HG03135 (cell line): ENCODE data around the gene TRIOBP.

ENCODE experiments used
- ATAC-seq: cut with Tn5 transposase; IDR thresholded peaks from one replicate; pipeline ENCODE4 v1.9.1; 2021; ENCODE audit warnings: mild to moderate bottlenecking, moderate library complexity; ENCODE audit not compliant: unreplicated experiment

Gene TRIOBP

DNA sequence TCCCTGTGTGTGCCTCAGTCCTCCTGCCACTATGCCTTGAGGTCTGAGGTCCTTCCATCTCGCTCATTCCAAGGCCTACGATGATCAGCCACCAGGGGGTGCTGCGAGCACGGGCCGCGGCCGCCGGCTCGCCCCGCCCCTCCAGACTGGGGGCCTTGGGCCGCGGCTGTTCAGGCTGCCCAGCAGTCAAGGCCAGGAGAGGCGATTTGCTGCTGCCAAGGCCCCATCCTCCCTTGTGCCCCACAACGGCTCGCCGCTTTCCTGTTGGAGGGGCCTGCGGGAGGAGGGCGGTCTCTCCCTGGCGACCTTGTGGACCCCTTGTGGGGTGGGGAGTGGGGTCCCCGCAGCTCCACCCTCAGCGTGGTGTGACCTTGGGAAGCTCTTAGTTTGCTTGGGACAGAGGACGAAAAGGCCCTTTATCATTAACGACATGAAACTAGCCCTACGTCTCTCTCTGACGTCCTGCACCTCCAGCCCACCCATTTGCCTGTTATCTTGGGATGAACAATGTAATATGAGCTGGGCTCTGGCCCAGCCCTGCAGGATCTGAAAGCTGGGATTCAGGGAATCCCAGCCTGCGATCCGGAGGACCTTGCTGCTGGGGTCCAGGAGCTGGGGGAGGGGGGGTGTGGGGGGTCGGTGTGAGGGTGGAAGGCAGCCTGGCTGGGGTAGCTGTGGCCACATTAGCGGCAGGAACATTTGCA lies 121.0 kb downstream of the TRIOBP start:
- no peak for ATAC-seq

DNA sequence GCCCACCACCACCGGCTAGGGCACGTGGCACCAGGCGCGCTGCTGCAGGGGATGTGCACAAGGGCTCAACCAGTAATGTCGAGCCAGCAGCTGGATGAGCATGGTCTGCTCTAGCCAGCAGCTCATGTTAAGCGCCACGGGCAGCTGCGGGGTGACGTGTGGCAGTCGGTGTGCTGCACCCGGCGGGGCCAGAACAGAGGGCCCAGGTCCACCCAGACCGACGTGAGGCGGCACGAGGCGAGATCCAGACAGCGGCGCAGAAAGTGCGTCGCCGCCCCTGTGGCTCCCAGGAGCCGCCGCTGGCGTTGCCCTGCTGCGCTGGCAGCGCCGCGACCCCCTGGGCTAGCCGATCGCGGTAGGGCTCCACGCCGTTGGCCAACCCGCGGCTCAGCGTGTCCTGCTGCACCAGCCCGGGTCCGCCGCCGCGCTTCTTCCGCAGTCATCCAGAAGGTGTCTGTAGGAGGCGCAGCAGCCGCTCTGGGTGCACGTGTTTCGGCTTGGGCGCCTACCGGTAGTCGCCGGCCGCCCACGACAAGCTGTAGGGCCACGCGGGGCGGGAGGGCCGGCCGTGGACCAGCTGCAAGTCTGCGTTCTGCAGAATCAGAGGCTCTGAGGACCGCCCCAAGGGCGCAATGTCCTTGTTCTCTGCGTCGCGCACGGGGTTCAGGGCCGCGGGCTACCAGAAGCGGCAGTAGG lies 121.7 kb downstream of the TRIOBP start:
- ATAC-seq = no peak

DNA sequence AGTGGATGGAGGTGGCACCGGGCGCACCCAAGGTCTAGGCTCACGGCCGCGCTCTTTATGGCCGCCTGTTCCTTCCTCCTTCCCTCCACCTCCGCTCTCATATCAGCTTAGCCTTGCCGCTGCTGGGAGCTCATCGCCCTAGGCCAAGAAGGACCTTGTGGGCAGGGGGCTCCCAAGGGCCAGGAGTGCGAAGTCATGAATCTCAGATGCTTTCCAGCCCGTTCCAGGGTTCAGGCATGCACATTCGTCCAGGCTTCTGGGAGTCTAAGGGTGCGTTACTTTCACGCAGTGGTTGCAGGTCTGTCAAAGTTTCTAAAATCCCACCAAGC lies 122.2 kb downstream of the TRIOBP start:
- no peak for ATAC-seq

DNA sequence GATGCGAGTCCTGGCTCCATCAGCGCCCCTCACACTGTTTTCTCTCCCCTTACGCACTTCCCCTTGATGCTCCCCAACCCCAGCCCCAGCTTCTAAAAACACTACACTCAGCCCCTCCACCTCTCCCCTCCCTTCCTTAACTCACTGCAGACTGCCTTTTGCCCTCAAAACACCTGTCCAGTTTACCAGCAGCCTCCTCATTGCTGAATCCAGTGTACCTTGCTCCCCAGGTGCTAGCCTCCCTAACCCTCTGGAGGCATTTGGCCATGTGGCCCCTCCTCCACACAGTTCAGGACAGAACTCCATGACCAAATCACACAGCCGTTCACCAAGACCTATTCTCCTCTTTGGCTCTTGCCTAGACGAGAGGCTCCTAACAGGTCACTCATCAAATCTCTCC lies 123.5 kb downstream of the TRIOBP start:
- ATAC-seq = no peak

DNA sequence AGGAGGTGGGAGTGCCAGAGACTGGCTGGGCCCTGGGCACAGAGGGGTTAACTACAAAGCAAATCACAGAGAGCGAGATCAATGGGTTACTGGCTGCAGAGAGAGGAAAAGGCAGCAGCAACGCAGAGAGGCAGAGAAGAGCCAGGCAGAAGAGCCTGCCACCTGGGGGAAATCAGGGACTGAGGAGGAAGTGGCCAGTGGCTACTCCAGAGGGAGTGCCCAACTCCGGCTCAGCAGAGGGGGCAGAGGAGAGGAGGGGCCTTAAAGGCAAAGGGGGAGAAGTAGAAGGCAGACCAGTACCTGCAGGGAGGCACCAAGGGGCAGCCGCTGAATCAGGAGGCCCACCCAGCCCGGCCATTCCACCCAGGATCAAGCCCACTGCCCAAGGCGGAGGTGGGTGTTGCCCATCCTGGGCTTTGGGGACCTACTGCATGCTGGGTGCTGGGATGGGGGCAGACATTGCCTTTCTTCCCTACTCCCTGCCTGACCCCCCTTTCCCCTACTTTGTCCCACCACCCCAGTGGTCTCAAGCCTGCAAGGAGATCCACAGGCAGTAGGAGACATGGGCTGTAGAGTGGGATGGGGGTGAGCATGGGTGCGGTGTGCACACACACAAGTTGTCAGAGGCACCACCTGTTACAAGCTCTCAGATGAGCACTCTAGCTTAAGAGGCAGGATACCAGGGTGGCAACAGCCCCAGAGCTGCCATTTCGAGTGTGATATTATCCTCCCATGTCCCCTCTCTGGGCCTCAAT lies 125.4 kb downstream of the TRIOBP start:
- no peak for ATAC-seq

DNA sequence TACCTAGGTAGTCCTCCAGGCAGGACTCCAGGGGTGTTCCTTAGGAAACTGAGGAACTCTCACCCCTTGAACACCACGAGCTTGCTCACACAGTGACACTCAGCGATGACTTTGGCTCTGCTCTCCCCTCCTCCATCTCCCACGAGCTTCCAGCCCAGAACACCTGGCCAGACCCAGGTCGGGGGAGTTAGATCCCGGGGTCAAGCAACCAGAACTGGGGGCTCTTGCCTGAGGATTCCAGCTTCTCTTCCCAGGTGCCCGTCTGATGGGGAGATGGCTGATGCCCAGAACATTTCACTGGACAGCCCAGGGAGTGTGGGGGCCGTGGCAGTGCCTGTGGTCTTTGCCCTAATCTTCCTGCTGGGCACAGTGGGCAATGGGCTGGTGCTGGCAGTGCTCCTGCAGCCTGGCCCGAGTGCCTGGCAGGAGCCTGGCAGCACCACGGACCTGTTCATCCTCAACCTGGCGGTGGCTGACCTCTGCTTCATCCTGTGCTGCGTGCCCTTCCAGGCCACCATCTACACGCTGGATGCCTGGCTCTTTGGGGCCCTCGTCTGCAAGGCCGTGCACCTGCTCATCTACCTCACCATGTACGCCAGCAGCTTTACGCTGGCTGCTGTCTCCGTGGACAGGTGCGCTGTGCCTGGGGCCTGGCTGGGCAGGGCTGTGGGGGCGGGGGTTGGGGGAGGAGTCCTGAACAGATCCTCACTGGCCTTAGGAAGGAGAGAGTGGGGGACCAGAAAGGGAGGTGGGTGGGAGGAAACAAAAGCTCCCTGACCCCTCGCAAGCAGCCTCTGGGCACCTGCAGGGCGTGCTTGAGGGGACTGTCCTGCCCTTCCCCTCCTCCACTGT lies 126.5 kb downstream of the TRIOBP start, which contains the start of gene GALR3:
GALR3 (plus strand) TSS at position 249 of the 852 bp plus-strand sequence; CDS start at position 274, 25 bp downstream.
- ATAC-seq = no peak

DNA sequence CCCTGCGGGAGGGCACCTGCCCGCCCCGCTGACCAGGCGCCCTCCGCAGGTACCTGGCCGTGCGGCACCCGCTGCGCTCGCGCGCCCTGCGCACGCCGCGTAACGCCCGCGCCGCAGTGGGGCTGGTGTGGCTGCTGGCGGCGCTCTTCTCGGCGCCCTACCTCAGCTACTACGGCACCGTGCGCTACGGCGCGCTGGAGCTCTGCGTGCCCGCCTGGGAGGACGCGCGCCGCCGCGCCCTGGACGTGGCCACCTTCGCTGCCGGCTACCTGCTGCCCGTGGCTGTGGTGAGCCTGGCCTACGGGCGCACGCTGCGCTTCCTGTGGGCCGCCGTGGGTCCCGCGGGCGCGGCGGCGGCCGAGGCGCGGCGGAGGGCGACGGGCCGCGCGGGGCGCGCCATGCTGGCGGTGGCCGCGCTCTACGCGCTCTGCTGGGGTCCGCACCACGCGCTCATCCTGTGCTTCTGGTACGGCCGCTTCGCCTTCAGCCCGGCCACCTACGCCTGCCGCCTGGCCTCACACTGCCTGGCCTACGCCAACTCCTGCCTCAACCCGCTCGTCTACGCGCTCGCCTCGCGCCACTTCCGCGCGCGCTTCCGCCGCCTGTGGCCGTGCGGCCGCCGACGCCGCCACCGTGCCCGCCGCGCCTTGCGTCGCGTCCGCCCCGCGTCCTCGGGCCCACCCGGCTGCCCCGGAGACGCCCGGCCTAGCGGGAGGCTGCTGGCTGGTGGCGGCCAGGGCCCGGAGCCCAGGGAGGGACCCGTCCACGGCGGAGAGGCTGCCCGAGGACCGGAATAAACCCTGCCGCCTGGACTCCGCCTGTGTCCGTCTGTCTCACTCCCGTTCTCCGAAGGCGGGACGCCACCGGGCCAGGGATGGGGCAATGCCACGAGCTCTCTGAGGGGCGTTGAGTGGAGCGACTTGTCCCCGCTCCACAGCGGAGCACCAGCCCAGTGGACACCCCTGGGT lies 128.1 kb downstream of the TRIOBP start:
- no peak for ATAC-seq
